ENCODE data around the gene RPS21.
"Not testable (repeated sequence)": the region's sequence is repeated elsewhere in the genome, so short reads cannot be mapped to it uniquely, and the experiment has no call there.

RPS21 gene

GRCh38 chr20:62413025-62413570 is 26.2 kb downstream of the RPS21 start:
- no peak for DNase-seq

GRCh38 chr20:62413896-62414481 is 27.1 kb downstream of the RPS21 start:
- no peak for DNase-seq

GRCh38 chr20:62415354-62416111 is 28.6 kb downstream of the RPS21 start:
- no peak for DNase-seq

- DNase-seq: no peak
Measured at GRCh38 chr20:62416651-62417637, 30.0 kb downstream of the RPS21 start.

GRCh38 chr20:62417981-62418708 is 31.2 kb downstream of the RPS21 start:
- DNase-seq: no peak

- DNase-seq: no peak
Measured at GRCh38 chr20:62418709-62419487, 32.0 kb downstream of the RPS21 start.

- DNase-seq: no peak
Measured at GRCh38 chr20:62419759-62420158, 32.9 kb downstream of the RPS21 start.

- DNase-seq: no peak
Measured at GRCh38 chr20:62420846-62421715, 34.2 kb downstream of the RPS21 start.

DNA sequence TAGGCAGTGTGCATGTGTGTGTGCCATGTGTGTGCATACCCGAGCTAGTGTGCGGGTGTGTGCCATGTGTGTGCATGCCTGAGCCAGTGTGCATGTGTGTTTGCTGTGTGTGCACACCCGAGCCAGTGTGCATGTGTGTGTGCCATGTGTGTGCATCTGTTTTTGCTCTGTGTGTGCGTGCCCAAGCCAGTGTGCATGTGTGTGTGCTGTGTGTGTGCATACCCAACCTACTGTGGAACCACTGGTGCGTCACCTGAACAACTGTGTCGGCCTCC is 34.8 kb downstream of the RPS21 start:
- DNase-seq: no peak

DNA sequence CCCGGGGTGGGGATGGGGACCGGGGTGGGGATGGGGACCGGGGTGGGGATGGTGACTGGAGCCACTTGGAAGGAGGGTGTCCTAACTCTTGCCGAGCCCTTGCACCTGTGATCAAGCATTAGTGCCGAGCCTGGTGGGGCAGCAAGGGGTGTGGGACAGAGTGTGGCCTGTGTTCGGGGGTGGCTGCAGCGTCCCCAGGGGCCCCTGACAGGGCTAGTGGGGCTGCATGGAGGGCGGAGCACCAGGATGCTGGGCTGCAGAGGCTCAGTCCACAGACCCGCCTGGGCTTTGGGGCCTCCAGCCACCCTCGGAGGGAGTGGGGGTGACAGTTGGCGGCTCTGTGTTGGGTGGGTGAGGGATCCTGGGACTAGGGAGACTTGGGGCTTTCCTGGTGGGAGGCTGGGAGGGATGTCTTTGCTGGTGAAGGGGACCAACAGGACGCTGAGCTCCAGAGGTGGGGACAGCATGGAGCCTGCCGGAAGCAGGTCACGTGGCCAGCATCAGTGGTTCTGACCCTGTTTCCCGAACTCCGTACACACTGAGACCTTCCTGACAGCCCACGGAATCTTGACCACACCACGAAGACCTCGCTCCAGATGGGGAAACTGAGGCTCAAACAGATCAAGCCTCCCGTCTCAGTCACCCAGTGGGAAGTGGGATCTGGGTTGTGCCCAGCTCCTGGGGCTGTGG is 35.9 kb downstream of the RPS21 start:
- DNase-seq: no peak

- DNase-seq: no peak
Measured at GRCh38 chr20:62423326-62423706, 36.4 kb downstream of the RPS21 start.

DNA sequence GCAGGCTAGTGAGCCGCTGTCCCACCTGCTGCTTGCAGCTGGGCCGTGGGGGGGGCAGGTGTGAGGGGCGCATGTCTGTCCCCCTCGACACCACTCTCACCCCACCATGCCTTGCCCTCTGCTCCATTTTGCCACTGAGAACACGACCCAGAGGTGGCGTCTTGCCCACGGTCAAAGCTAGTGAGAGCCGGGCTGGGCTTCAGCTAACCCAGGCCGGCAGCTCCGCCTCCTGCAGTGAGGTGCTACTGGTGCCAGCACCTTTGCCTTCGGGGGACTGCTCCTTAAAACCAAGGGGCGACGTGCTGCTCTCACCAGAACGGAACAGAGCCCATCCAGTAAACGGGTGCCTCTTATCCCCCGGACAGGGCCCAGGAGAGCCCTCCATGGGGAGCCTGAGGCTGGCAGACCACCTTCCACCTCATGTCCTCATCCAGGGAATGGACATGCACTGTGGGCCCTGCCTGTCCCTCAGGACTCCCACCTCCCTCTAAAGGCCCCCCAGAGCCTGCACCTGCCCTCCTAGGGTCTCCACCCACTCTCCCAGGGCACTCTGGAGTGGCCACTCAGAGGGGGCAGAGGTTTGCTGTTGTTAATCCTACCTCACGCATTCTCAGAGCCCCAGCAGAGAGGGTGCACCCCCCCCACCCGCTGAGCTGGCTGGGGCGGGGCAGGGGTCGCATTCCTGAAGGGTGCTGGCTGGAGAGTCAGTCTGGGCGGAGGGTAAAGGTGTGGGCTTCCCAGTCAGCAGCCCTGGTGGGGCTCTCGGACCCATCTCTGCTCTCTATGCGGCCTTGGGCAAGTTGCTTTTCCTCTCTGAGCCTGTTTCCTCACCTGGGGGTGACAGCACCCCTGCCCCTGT is 37.6 kb downstream of the RPS21 start:
- no peak for DNase-seq

DNA sequence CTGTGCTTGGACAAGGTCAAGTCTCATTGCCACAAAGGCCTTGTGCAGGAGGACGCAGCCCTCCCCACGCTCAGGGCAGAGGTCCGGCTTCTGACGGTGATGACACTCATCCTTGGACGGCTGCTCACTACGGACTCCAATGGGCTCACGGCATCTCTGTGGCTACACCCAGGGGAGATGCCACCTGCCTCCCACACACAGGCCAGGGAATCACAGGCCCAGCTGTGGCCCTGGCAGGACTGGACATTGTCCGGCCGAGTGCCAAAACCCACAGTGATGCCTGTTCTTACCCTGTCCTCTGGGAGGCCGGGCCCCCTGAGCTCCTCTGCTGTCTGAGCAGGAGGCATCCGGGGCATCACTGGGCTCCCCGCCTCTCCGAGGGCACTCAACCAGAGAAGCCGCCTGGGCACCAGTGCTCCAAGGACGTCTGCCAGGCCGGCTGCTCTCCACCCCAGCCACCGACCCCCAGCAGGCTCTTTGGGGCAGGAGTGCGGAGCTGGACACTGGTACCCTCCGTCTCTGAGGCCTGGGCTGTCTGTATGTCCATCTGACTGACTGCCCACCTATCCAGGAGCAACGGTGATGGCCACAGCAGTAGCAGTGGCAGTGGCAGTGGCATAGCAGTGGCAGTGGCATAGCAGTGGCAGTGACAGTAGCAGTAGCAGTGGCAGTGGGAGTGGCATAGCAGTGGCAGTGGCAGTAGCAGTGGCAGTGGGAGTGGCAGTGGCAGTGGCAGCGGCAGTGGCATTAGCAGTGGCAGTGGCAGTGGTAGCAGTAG is 38.6 kb downstream of the RPS21 start:
- no peak for DNase-seq

DNA sequence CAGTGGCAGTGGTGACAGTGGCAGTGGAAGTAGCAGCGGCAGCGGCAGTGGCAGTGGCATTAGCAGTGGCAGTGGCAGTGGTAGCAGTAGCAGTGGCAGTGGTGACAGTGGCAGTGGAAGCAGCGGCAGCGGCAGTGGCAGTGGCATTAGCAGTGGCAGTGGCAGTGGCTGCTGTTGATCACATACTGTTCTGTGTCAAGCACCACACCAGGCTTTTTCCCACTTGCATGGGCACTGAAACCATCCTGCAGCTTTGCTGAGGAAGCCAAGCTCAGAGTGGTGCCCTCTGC is 39.1 kb downstream of the RPS21 start:
- DNase-seq: not testable (repeated sequence)

DNA sequence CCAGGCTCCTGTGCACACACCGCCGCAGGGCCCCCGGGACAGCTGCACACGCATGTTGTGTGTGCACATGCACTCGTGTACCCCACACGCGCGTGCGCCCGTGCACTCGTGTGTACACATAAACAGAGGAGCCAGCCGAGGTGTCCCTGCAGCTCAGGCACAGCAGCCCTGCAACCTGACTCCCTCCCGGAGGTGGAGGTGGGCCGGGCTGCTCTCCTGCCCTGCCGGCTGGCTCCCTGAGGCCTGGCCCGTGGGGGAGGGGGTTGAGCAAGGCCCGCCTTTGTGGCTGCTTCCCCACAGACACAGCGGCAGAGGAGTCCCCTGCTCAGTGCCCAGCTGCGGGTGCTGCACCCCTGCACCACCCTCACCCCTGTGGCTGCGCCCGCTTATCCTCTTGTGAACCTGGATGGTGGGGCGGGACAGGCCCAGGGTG is 39.8 kb downstream of the RPS21 start:
- DNase-seq: no peak

GRCh38 chr20:62427172-62428001 is 40.5 kb downstream of the RPS21 start, which contains the start of gene RBBP8NL:
Gene RBBP8NL (minus strand): TSS chr20:62427539. CDS start chr20:62419647, 7,892 bp downstream.
- DNase-seq: no peak

DNA sequence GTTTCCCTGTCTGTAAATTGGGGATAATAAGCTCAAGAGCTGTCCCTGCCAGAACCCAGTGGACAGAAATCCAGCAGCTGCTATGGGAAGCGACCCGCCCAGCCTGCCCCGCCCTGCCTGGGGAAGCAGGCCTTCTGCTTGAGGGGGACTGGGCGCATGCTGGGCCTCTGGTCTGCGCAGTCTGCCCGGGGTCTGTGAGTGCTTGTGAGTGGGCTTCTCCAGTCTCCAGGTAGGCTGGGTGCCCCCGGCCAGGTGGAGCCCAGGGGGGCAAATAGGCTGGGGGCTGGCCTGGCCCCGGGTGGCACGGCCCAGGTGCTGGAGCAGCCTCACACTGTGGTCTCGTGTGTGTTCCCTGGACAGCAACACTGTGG is 41.1 kb downstream of the RPS21 start:
- no peak for DNase-seq
